HEK293 (cell line): ENCODE results near the gene RHOT2.

Source experiments
- CTCF ChIA-PET: fragments of 350-600 bp; formaldehyde crosslinking; extraction: SDS; loops from one replicate; lab custom pipeline; 2021; ENCODE audit warnings: antibody characterized with exemption; lab: Yijun Ruan, JAX
- POLR2A ChIA-PET: fragments of 300-600 bp; formaldehyde crosslinking; extraction: SDS; loops from one replicate; lab custom pipeline; 2020; ENCODE audit warnings: antibody characterized with exemption, inconsistent platforms; lab: Yijun Ruan, JAX
- H3K27ac ChIP-seq: fragments of 200-500 bp; sonication (Bioruptor generic); 2 replicates; pipeline ENCODE4 v1.5.1; 2014; ENCODE audit warnings: low read depth, low read length, control low read depth, inconsistent platforms; ENCODE audit errors: extremely low read depth
- H3K36me3 ChIP-seq, 2 experiments: fragments of 200-500 bp in 1 of 2; sonication (Bioruptor generic) in 1 of 2; 1 replicate in 1 of 2; 2 replicates in 1 of 2; pipeline ENCODE4 v1.5.1; 2014 to 2017; ENCODE audit warnings: inconsistent platforms in 2 of 2, low read length in 2 of 2; ENCODE audit not compliant: control insufficient read depth in 2 of 2, insufficient read depth in 1 of 2
- H3K4me1 ChIP-seq: fragments of 200-500 bp; sonication (Bioruptor generic); 2 replicates; pipeline ENCODE4 v1.5.1; 2014; ENCODE audit warnings: mild to moderate bottlenecking, low read length, inconsistent platforms; ENCODE audit not compliant: control insufficient read depth, insufficient read depth
- H3K4me3 ChIP-seq: 2 replicates; pipeline ENCODE4 v1.5.1; 2011; ENCODE audit warnings: low read depth, mild to moderate bottlenecking, control low read depth, low read length, moderate library complexity
- H3K9me3 ChIP-seq: fragments of 200-500 bp; sonication (Bioruptor generic); 2 replicates; pipeline ENCODE4 v1.5.1; 2014; ENCODE audit warnings: low read depth, low read length, inconsistent platforms; ENCODE audit not compliant: control insufficient read depth, insufficient read depth
- HOXA7 ChIP-seq: sonication (generic); formaldehyde crosslinking; IDR thresholded peaks from 2 replicates; pipeline ENCODE4 v1.8.1; 2022; ENCODE audit warnings: missing genetic modification reagents, borderline replicate concordance
- HOXD13 ChIP-seq: sonication (generic); formaldehyde crosslinking; IDR thresholded peaks from 2 replicates; pipeline ENCODE4 v1.8.0; 2022; ENCODE audit warnings: missing genetic modification reagents, borderline replicate concordance
- MEIS1 ChIP-seq: sonication (generic); formaldehyde crosslinking; IDR thresholded peaks from 2 replicates; pipeline ENCODE4 v1.8.1; 2022; ENCODE audit warnings: missing genetic modification reagents, mild to moderate bottlenecking, borderline replicate concordance
- PRDM6 ChIP-seq: fragments of 450-650 bp; formaldehyde crosslinking; IDR thresholded peaks from 2 replicates; pipeline ENCODE4 v1.5.1; 2017; ENCODE audit warnings: missing biosample characterization, missing genetic modification characterization
- TSHZ1 ChIP-seq: fragments of 450-650 bp; formaldehyde crosslinking; IDR thresholded peaks from 2 replicates; pipeline ENCODE4 v1.5.1; 2016; ENCODE audit warnings: missing biosample characterization, missing genetic modification characterization, borderline replicate concordance
- YY1 ChIP-seq: fragments of 450-650 bp; formaldehyde crosslinking; IDR thresholded peaks from 2 replicates; pipeline ENCODE4 v1.5.1; 2018; ENCODE audit warnings: missing biosample characterization, missing genetic modification characterization
- ZBTB17 ChIP-seq: fragments of 450-650 bp; formaldehyde crosslinking; IDR thresholded peaks from 2 replicates; pipeline ENCODE4 v1.5.1; 2016; ENCODE audit warnings: missing biosample characterization, missing genetic modification characterization
- ZBTB20 ChIP-seq: fragments of 450-650 bp; formaldehyde crosslinking; IDR thresholded peaks from 2 replicates; pipeline ENCODE4 v1.5.1; 2016; ENCODE audit warnings: missing biosample characterization, missing genetic modification characterization
- ZBTB48 ChIP-seq: fragments of 450-650 bp; formaldehyde crosslinking; IDR thresholded peaks from 2 replicates; pipeline ENCODE4 v1.5.1; 2016; ENCODE audit warnings: missing biosample characterization, missing genetic modification characterization
- ZBTB6 ChIP-seq: fragments of 450-650 bp; formaldehyde crosslinking; IDR thresholded peaks from 2 replicates; pipeline ENCODE4 v1.5.1; 2017; ENCODE audit warnings: missing biosample characterization, missing genetic modification characterization
- ZFP3 ChIP-seq: fragments of 450-650 bp; formaldehyde crosslinking; IDR thresholded peaks from 2 replicates; pipeline ENCODE4 v1.5.1; 2016; ENCODE audit warnings: low read depth, missing biosample characterization, missing genetic modification characterization
- ZFP37 ChIP-seq: fragments of 450-650 bp; formaldehyde crosslinking; IDR thresholded peaks from 2 replicates; pipeline ENCODE4 v1.5.1; 2016; ENCODE audit warnings: missing biosample characterization, missing genetic modification characterization
- ZNF114 ChIP-seq: fragments of 450-650 bp; formaldehyde crosslinking; IDR thresholded peaks from 2 replicates; pipeline ENCODE4 v1.5.0; 2017; ENCODE audit warnings: missing biosample characterization, missing genetic modification characterization
- ZNF169 ChIP-seq: fragments of 450-650 bp; formaldehyde crosslinking; IDR thresholded peaks from 2 replicates; pipeline ENCODE4 v1.5.1; 2016; ENCODE audit warnings: missing biosample characterization, missing genetic modification characterization
- ZNF302 ChIP-seq: fragments of 450-650 bp; formaldehyde crosslinking; IDR thresholded peaks from 2 replicates; pipeline ENCODE4 v1.5.1; 2016; ENCODE audit warnings: missing biosample characterization, missing genetic modification characterization, low read depth
- ZNF37A ChIP-seq: fragments of 450-650 bp; IDR thresholded peaks from 2 replicates; pipeline ENCODE4 v1.5.1; 2018; ENCODE audit warnings: missing biosample characterization, missing genetic modification characterization
- ZNF404 ChIP-seq: fragments of 450-650 bp; formaldehyde crosslinking; IDR thresholded peaks from 2 replicates; pipeline ENCODE4 v1.5.1; 2017; ENCODE audit warnings: missing biosample characterization, missing genetic modification characterization
- ZNF423 ChIP-seq: fragments of 450-650 bp; formaldehyde crosslinking; IDR thresholded peaks from 2 replicates; pipeline ENCODE4 v1.5.1; 2016; ENCODE audit warnings: missing biosample characterization, missing genetic modification characterization
- ZNF600 ChIP-seq: fragments of 450-650 bp; formaldehyde crosslinking; IDR thresholded peaks from 2 replicates; pipeline ENCODE4 v1.5.1; 2016; ENCODE audit warnings: missing biosample characterization, missing genetic modification characterization
- ZNF629 ChIP-seq: fragments of 450-650 bp; formaldehyde crosslinking; IDR thresholded peaks from 2 replicates; pipeline ENCODE4 v1.5.1; 2017; ENCODE audit warnings: missing biosample characterization, missing genetic modification characterization
- ZNF645 ChIP-seq: fragments of 450-650 bp; formaldehyde crosslinking; IDR thresholded peaks from 2 replicates; pipeline ENCODE4; 2016; ENCODE audit warnings: missing biosample characterization, missing genetic modification characterization
- ZNF707 ChIP-seq: fragments of 450-650 bp; formaldehyde crosslinking; IDR thresholded peaks from 2 replicates; pipeline ENCODE4 v1.5.1; 2016; ENCODE audit warnings: missing biosample characterization, missing genetic modification characterization
- ZNF747 ChIP-seq: fragments of 450-650 bp; formaldehyde crosslinking; IDR thresholded peaks from 2 replicates; pipeline ENCODE4 v1.5.1; 2016; ENCODE audit warnings: missing biosample characterization, missing genetic modification characterization
- ZSCAN16 ChIP-seq: fragments of 450-650 bp; formaldehyde crosslinking; IDR thresholded peaks from 2 replicates; pipeline ENCODE4 v1.5.1; 2016; ENCODE audit warnings: missing biosample characterization, missing genetic modification characterization
- ZSCAN18 ChIP-seq: fragments of 450-650 bp; formaldehyde crosslinking; IDR thresholded peaks from 2 replicates; pipeline ENCODE4 v1.5.1; 2016; ENCODE audit warnings: missing biosample characterization, missing genetic modification characterization

RHOT2 gene

GRCh38 chr16:680625-680945, 12.7 kb downstream of the RHOT2 start:
- peak overlapping the region; percentile 82 for H3K4me3 ChIP-seq
- POLR2A ChIA-PET: interaction anchor here (0.9 to 5.4 kb wide), 10 partner anchors 9 to 108 kb away, joined by 3 to 57 read pairs (median 4); partner anchors contain the start of genes ANTKMT, CHTF18, RHOT2 and RPUSD1
- H3K27ac ChIP-seq: peak overlapping the region; percentile 97
- no peaks in the 10 kb centered on the region for H3K9me3 ChIP-seq
- TF ChIP-seq YY1 (tag by site-specific recombination) (no peak), ZNF37A (tag by site-specific recombination) (no peak), HOXA7 (CRISPR knock-in tag) (no peak), ZFP3 (no peak), ZNF404 (tag by site-specific recombination) (no peak), ZNF600 (tag by site-specific recombination) (no peak), ZNF169 (no peak), ZNF114 (tag by site-specific recombination) (no peak)
- TF ChIP-seq, all 188 proteins: peak for 0
- Histone ChIP-seq H3K4me1 (peaks cover 14% of the 10 kb centered on the region; the same call in 1 of the 2 replicates), H3K36me3 (peaks cover 3 to 42% of the 10 kb centered on the region in 2 experiments; a peak in 1 of 3 replicates)
- CTCF ChIA-PET: no interaction called here

- Histone ChIP-seq H3K4me3 (peak overlapping the region; percentile 82), H3K9me3 (no peaks in the 10 kb centered on the region), H3K27ac (peak overlapping the region; percentile 97), H3K4me1 (peaks cover 14% of the 10 kb centered on the region; the same call in 1 of the 2 replicates), H3K36me3 (peaks cover 3 to 48% of the 10 kb centered on the region in 2 experiments; a peak in 1 of 3 replicates)
- ChIA-PET CTCF (interaction anchor here (0.6 to 1.1 kb wide), 4 partner anchors 14 to 376 kb away, joined by 3 to 5 read pairs (median 4); no protein-coding TSS in a partner anchor), POLR2A (interaction anchor here (0.6 to 5.4 kb wide), 10 partner anchors 7 to 131 kb away, joined by 3 to 57 read pairs (median 5); partner anchors contain the start of genes ANTKMT, RHOT2, WDR24 and WDR90)
- TF ChIP-seq MEIS1 (CRISPR knock-in tag) (no peak), ZSCAN18 (tag by site-specific recombination) (0 out of 2 replicates have a peak, but pooled peaks have one; percentile 13), ZNF707 (tag by site-specific recombination) (0 out of 2 replicates have a peak, but pooled peaks have one; percentile 32), PRDM6 (no peak), HOXD13 (CRISPR knock-in tag) (0 out of 2 replicates have a peak, but pooled peaks have one; percentile 11), ZFP37 (tag by site-specific recombination) (peak; percentile 48; the same call in 1 of the 2 replicates), TSHZ1 (tag by site-specific recombination) (no peak), ZNF302 (no peak), ZBTB17 (tag by site-specific recombination) (peak; percentile 86), ZBTB48 (0 out of 2 replicates have a peak, but pooled peaks have one; percentile 42), ZNF629 (peak; percentile 76), ZNF600 (tag by site-specific recombination) (peak; percentile 61; the same call in 1 of the 2 replicates), ZNF423 (no peak), ZBTB20 (peak; percentile 9; the same call in 1 of the 2 replicates), ZNF645 (tag by site-specific recombination) (peak; percentile 22; the same call in 1 of the 2 replicates), ZSCAN16 (tag by site-specific recombination) (peak; percentile 89), ZNF747 (tag by site-specific recombination) (no peak), ZBTB6 (tag by site-specific recombination) (peak; percentile 49)
Observed at GRCh38 chr16:680967-681745, 13.2 kb downstream of the RHOT2 start.
